Measurements from ENCODE around the gene PDLIM5.

PDLIM5 gene

DNA sequence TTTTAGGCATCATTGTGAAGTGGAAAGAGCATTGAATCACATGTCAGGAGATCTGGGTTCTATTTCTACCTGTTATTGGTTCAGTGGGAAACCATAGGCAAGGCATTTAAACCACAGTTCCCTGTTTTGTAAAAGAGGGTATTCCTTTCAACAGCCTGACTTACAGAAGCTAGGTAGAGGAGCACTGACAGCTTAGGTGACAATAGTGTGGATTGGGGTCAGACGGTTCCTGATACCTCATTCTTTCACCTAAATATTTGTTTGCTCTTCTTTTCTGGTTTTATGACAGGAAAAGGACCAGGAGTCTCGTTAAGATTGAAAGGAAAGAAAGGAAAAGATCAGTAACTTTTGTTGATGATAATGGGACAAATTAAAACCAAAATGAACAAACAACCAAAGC lies 15.9 kb upstream of the PDLIM5 start:
- no peaks in the 10 kb centered on the region for H3K9me3 ChIP-seq (ENCODE audit: control insufficient read depth, insufficient read depth, low read length)
- H3K27me3 ChIP-seq (ENCODE audit: control insufficient read depth, low read length): peaks cover 3% of the 10 kb centered on the region; the same call in 1 of the 2 replicates
- H3K4me1 ChIP-seq (ENCODE audit: control insufficient read depth, low read length): no peaks in the 10 kb centered on the region
- H3K4me3 ChIP-seq (ENCODE audit: low read length): no peak overlapping the region
- H3K79me2 ChIP-seq (ENCODE audit: control insufficient read depth, low read length): no peaks in the 10 kb centered on the region
- no peaks in the 10 kb centered on the region for H3K9me2 ChIP-seq (replicated peaks; ENCODE audit: control insufficient read depth, low read length)
- no peaks in the 10 kb centered on the region for H3K36me3 ChIP-seq (ENCODE audit: control insufficient read depth, low read length)
- no peak overlapping the region for H3K4me2 ChIP-seq (ENCODE audit: low read length)
- no peaks in the 10 kb centered on the region for H4K20me1 ChIP-seq (ENCODE audit: control insufficient read depth, insufficient read depth, low read depth, low read length)
- H3K27ac ChIP-seq (ENCODE audit: low read depth, low read length): no peak overlapping the region
- H3F3A ChIP-seq (ENCODE audit: control insufficient read depth, insufficient read depth): no peaks in the 10 kb centered on the region
- TF ChIP-seq, protein P1, sequence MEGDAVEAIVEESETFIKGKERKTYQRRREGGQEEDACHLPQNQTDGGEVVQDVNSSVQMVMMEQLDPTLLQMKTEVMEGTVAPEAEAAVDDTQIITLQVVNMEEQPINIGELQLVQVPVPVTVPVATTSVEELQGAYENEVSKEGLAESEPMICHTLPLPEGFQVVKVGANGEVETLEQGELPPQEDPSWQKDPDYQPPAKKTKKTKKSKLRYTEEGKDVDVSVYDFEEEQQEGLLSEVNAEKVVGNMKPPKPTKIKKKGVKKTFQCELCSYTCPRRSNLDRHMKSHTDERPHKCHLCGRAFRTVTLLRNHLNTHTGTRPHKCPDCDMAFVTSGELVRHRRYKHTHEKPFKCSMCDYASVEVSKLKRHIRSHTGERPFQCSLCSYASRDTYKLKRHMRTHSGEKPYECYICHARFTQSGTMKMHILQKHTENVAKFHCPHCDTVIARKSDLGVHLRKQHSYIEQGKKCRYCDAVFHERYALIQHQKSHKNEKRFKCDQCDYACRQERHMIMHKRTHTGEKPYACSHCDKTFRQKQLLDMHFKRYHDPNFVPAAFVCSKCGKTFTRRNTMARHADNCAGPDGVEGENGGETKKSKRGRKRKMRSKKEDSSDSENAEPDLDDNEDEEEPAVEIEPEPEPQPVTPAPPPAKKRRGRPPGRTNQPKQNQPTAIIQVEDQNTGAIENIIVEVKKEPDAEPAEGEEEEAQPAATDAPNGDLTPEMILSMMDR (IDR thresholded peaks at IDR 0.05; ENCODE audit: low read depth, low read length, poor library complexity, severe bottlenecking): no peak
- no peak for TF ChIP-seq EZH2phosphoT487 (IDR thresholded peaks at IDR 0.05; ENCODE audit: borderline replicate concordance, low read length)

DNA sequence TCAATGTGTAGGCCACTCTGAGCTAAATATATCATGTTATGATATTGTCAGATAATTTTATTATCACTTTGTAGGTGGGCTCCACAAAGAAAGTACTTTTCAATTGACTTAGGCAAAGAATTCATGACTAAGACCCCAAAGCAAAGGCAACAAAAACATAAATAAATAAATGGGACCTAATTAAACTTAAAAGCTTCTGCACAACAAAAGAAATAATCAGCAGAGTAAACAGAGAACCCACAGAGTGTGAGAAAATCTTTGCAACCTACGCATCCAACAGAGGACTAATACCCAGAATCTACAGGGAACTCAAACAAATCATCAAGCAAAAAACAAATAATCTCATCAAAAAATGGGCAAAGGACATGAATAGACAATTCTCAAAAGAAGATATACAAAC lies 15.2 kb upstream of the PDLIM5 start:
- Histone ChIP-seq H3K4me2 (ENCODE audit: low read length) (no peak overlapping the region), H3K4me1 (ENCODE audit: control insufficient read depth, low read length) (no peaks in the 10 kb centered on the region), H3K4me3 (ENCODE audit: low read length) (no peak overlapping the region), H3K27me3 (ENCODE audit: control insufficient read depth, low read length) (peaks cover 3% of the 10 kb centered on the region; the same call in 1 of the 2 replicates), H3K9me2 (replicated peaks; ENCODE audit: control insufficient read depth, low read length) (no peaks in the 10 kb centered on the region), H3K27ac (ENCODE audit: low read depth, low read length) (no peak overlapping the region), H3K79me2 (ENCODE audit: control insufficient read depth, low read length) (no peaks in the 10 kb centered on the region), H3K36me3 (ENCODE audit: control insufficient read depth, low read length) (no peaks in the 10 kb centered on the region), H3F3A (ENCODE audit: control insufficient read depth, insufficient read depth) (no peaks in the 10 kb centered on the region), H3K9me3 (ENCODE audit: control insufficient read depth, insufficient read depth, low read length) (no peaks in the 10 kb centered on the region), H4K20me1 (ENCODE audit: control insufficient read depth, insufficient read depth, low read depth, low read length) (no peaks in the 10 kb centered on the region)
- no peak for TF ChIP-seq EZH2phosphoT487 (IDR thresholded peaks at IDR 0.05; ENCODE audit: borderline replicate concordance, low read length)
- TF ChIP-seq, protein P1 (IDR thresholded peaks at IDR 0.05; ENCODE audit: low read depth, low read length, poor library complexity, severe bottlenecking): no peak

DNA sequence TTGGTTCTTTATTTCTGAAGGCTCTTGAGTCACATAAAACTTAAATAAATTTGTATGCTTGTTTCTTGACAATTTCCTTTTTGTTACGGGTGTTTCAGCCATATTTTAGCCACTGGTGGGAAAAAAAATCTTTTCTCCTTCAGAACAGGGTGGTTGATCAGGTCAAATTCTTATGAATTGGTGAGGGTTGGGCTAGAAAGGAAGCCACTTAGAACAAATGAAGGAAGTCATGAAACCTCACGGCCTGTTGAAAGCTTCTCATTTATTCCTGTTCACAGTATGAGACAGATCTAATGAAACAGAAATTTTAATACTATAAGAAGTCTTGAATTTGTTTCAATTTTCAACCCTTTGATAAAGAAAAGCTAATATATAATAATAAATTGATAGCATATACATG lies 12.1 kb upstream of the PDLIM5 start:
- Histone ChIP-seq H3K4me2 (ENCODE audit: low read length) (no peak overlapping the region), H3K4me1 (ENCODE audit: control insufficient read depth, low read length) (no peaks in the 10 kb centered on the region), H3K27me3 (ENCODE audit: control insufficient read depth, low read length) (0 out of 2 replicates have a peak, but pooled peaks cover 3% of the 10 kb centered on the region), H4K20me1 (ENCODE audit: control insufficient read depth, insufficient read depth, low read depth, low read length) (no peaks in the 10 kb centered on the region), H3K9me2 (replicated peaks; ENCODE audit: control insufficient read depth, low read length) (no peaks in the 10 kb centered on the region), H3K36me3 (ENCODE audit: control insufficient read depth, low read length) (no peaks in the 10 kb centered on the region), H3K9me3 (ENCODE audit: control insufficient read depth, insufficient read depth, low read length) (no peaks in the 10 kb centered on the region), H3K27ac (ENCODE audit: low read depth, low read length) (no peak overlapping the region), H3F3A (ENCODE audit: control insufficient read depth, insufficient read depth) (no peaks in the 10 kb centered on the region), H3K79me2 (ENCODE audit: control insufficient read depth, low read length) (no peaks in the 10 kb centered on the region), H3K4me3 (ENCODE audit: low read length) (no peak overlapping the region)
- no peak for TF ChIP-seq EZH2phosphoT487 (IDR thresholded peaks at IDR 0.05; ENCODE audit: borderline replicate concordance, low read length)
- TF ChIP-seq, protein P1 (IDR thresholded peaks at IDR 0.05; ENCODE audit: low read depth, low read length, poor library complexity, severe bottlenecking): no peak
